Vagina (tissue), 2 donors: ENCODE measurements around the gene DOC2B.

Source experiments
- CTCF ChIP-seq, 3 experiments: fragments of 450-650 bp in 2 of 3; fragments of 200-600 bp in 1 of 3; sonication (generic) in 1 of 3; IDR thresholded peaks; one replicate each; pipeline ENCODE4 v1.5.1; 2017 to 2019; ENCODE audit warnings: antibody characterized with exemption in 3 of 3, mild to moderate bottlenecking in 2 of 3, moderate library complexity in 2 of 3
- POLR2A ChIP-seq, 2 donors: fragments of 450-650 bp; IDR thresholded peaks; one replicate each; pipeline ENCODE4 v1.6.1; 2017; ENCODE audit warnings: antibody characterized with exemption in 2 of 2, mild to moderate bottlenecking in 2 of 2, moderate library complexity in 2 of 2
- POLR2AphosphoS5 ChIP-seq, 2 donors: sonication (generic); formaldehyde crosslinking; IDR thresholded peaks; one replicate each; pipeline ENCODE4 v1.9.0; 2017; ENCODE audit warnings: antibody characterized with exemption in 2 of 2, mild to moderate bottlenecking in 2 of 2, low read depth in 1 of 2; ENCODE audit not compliant: insufficient read depth in 1 of 2

DNA sequence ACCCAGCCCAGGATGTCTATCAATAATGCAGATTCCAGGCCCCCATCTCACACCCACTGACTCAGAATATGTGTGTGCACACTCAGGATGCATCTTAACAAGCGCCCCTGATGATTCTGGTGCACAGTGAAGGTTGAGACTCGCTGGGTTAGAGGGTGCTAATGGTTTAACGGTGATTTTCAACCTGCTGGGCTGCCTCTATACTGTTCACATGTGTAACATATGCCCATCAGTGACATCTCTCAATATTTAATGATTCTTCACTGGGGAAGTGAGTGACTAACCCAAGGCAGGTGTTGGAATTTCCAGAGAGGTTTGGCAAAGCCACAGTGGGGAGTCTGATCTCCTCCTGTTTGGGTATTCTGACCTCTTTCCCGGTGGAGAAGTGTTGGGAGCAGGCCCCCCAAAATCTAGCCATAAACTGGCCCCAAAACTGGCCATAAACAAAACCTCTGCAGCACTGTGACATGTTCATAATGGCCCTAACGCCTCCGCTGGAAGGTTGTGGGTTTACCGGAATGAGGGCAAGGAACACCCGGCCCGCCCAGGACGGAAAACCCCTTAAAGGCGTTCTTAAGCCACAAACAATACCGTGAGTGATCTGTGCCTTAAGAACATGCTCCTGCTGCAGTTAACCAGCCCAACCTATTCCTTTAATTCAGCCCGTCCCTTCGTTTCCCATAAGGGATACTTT, 4.1 kb upstream of the DOC2B start:
- TF ChIP-seq CTCF (IDR thresholded peaks at IDR 0.05) (no peak), POLR2A (IDR thresholded peaks at IDR 0.05) (no peak), POLR2AphosphoS5 (IDR thresholded peaks at IDR 0.05; ENCODE audit: insufficient read depth in 1 of 2, low read depth in 1 of 2) (no peak)
